C4-2B (cell line): ENCODE data around the gene GRM2.

Experiments
- ZFX ChIP-seq: fragments of 450-650 bp; IDR thresholded peaks from 2 replicates; pipeline ENCODE4 v1.6.1; 2017
- TF ChIP-seq, protein P1 (sequence below): fragments of 450-650 bp; conservative IDR thresholded peaks from 2 replicates; pipeline ENCODE4 v1.5.1; 2017; ENCODE audit warnings: mild to moderate bottlenecking

DNA sequence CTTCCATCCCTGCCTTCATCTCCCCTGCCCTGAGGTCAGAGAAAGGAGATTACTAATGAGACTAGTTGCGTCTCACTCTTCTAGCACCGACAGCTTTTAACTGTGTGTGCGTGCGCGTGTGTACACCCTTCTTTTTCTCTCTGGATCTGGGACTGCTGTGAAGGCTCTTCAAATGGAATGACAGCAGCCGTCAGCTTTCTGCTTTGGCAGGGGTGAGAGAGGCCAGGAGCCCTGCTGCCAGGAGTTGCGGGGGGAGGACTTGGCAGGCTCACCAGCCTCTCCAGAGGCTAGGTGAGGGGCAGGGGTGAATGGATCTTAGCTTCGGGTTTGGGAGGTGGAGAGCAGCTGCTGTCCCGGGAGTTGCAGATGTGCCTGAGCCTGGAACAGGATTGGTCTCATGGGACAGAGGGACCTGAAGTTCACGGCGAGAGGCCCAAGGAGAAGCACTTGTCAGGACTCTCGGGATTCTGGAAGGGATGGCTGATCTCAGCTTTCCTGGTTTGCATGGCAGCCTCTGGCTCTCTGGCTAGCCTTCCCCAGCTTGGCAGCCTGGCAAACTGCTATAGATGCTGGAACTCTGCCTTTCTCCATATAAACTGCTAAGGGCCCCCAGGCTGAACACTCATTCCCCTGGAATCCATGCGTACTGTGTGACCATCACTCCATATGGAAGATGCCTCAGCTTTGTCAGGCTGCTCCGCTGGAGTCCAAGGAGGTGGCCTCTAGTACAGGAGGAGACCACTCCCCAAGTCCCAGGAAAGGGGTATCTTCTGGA lies 19.2 kb upstream of the GRM2 start:
- TF ChIP-seq, protein P1, sequence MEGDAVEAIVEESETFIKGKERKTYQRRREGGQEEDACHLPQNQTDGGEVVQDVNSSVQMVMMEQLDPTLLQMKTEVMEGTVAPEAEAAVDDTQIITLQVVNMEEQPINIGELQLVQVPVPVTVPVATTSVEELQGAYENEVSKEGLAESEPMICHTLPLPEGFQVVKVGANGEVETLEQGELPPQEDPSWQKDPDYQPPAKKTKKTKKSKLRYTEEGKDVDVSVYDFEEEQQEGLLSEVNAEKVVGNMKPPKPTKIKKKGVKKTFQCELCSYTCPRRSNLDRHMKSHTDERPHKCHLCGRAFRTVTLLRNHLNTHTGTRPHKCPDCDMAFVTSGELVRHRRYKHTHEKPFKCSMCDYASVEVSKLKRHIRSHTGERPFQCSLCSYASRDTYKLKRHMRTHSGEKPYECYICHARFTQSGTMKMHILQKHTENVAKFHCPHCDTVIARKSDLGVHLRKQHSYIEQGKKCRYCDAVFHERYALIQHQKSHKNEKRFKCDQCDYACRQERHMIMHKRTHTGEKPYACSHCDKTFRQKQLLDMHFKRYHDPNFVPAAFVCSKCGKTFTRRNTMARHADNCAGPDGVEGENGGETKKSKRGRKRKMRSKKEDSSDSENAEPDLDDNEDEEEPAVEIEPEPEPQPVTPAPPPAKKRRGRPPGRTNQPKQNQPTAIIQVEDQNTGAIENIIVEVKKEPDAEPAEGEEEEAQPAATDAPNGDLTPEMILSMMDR: no peak
- no peak for TF ChIP-seq ZFX
